ENCODE results near the gene CHST12.

- TF ChIP-seq GATA2 (IDR thresholded peaks at IDR 0.05; ENCODE audit: low read depth, low read length) (no peak), GATA3 (IDR thresholded peaks at IDR 0.05; ENCODE audit: low read depth, low read length) (no peak)
Measured at GRCh38 chr7:2470204-2471021, 67.0 kb downstream of the CHST12 start.

Measured in SH-SY5Y (cell line).